ENCODE results near the gene LY6G6D.

The LY6G6D gene

GRCh38 chr6:31749301-31750036 is 34.3 kb downstream of the LY6G6D start:
- no peak for TF ChIP-seq CTCF (IDR thresholded peaks at IDR 0.05; ENCODE audit: low read depth, low read length, missing control alignments)
- no peak overlapping the region for H3K4me3 ChIP-seq (replicated peaks; ENCODE audit: low read depth, low read length)
- no peak for DNase-seq (ENCODE audit: extremely low read depth, low read depth)

GRCh38 chr6:31750411-31751022 is 35.4 kb downstream of the LY6G6D start:
- no peak overlapping the region for H3K4me3 ChIP-seq (replicated peaks; ENCODE audit: low read depth, low read length)
- TF ChIP-seq CTCF (IDR thresholded peaks at IDR 0.05; ENCODE audit: low read depth, low read length, missing control alignments), result no peak
- DNase-seq (ENCODE audit: extremely low read depth, low read depth), result no peak

GRCh38 chr6:31752739-31753319 is 37.7 kb downstream of the LY6G6D start:
- TF ChIP-seq CTCF (IDR thresholded peaks at IDR 0.05; ENCODE audit: low read depth, low read length, missing control alignments), result no peak
- no peak overlapping the region for H3K4me3 ChIP-seq (replicated peaks; ENCODE audit: low read depth, low read length)
- no peak for DNase-seq (ENCODE audit: extremely low read depth, low read depth)

- no peak overlapping the region for H3K4me3 ChIP-seq (replicated peaks; ENCODE audit: low read depth, low read length)
- DNase-seq (ENCODE audit: extremely low read depth, low read depth), result no peak
- no peak for TF ChIP-seq CTCF (IDR thresholded peaks at IDR 0.05; ENCODE audit: low read depth, low read length, missing control alignments)
Measured at GRCh38 chr6:31758281-31758680, 43.1 kb downstream of the LY6G6D start.

- no peak for TF ChIP-seq CTCF (IDR thresholded peaks at IDR 0.05; ENCODE audit: low read depth, low read length, missing control alignments)
- no peak overlapping the region for H3K4me3 ChIP-seq (replicated peaks; ENCODE audit: low read depth, low read length)
- DNase-seq (ENCODE audit: extremely low read depth, low read depth), result no peak
Measured at GRCh38 chr6:31760790-31761189, 45.6 kb downstream of the LY6G6D start.

GRCh38 chr6:31761343-31761742 is 46.2 kb downstream of the LY6G6D start:
- DNase-seq (ENCODE audit: extremely low read depth, low read depth), result no peak
- no peak overlapping the region for H3K4me3 ChIP-seq (replicated peaks; ENCODE audit: low read depth, low read length)
- TF ChIP-seq CTCF (IDR thresholded peaks at IDR 0.05; ENCODE audit: low read depth, low read length, missing control alignments), result no peak
